Glomerular endothelial cell (primary cell): ENCODE measurements around the gene GDPD5. TPM values are rescaled to one million over a fixed set of nuclear protein-coding genes. Genes with fewer than 3 reads are reported as not detected.

Experiments
- DNase-seq: peaks from one replicate; pipeline ENCODE4 v3.0.0-alpha.2; 2011; ENCODE audit warnings: low read depth, low spot score; ENCODE audit errors: extremely low read depth
- total RNA-seq: library from RNA; depleted of rRNA; stranded (reverse); fragments of >200 nt; gene quantifications from 2 replicates; pipeline ENCODE4 v1.2.3, GENCODE V29; 2015

GDPD5 gene
- total RNA-seq, 1 donor from 2014 or later: 90.1 TPM

DNA sequence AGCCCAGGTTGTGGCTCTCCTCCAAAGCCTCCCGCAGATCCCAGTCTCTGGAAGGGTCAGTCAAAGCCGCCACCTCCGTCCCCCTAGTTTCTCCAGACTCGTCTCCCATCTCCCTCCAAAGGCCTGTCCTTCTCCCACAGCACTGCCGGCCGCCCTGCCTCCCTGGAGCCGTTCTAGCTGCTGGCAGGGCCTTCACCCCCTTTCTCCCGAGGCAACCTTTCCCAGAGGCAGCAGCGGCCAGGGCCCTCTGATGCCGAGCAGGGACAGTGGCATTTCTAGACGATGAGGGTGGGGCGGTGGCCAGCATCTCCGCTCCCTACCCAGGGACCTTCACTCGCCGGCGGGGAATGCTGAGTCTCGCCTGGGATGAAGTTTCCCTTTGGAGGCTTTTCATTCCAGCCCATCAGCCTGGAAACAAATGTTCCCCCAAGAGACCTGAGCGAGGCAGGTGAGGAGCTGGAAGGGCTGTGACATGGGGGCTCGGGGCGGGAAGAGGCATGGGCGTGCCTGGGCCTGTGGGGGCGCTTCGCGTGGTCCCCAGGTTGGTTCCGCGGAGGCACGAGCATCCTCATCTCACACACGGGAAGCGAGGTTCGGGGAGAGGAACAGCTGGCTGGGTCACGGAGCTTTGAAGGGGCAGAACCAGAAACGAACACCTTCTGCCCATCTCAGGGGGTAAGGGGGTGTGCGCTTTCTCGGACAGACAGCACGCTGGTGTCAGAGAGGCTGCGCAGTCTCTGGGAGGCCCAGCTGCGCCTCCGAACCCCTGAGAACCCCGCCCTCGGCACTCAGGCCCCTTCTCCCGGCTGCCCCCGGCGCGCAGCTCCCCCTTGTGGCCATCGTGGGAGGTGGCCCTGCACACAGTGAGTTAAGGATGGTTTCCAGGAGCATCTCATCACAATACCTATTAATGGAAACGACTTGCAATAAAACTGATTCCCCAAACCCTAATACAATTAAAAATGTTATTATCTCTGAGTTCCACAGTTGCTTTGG lies 74.6 kb downstream of the GDPD5 start:
- DNase-seq: no peak

- no peak for DNase-seq
Observed at GRCh38 chr11:75450236-75450635, 75.5 kb downstream of the GDPD5 start.

- no peak for DNase-seq
Observed at GRCh38 chr11:75449776-75450175, 76.0 kb downstream of the GDPD5 start.

GRCh38 chr11:75449271-75449670 lies 76.5 kb downstream of the GDPD5 start:
- DNase-seq: no peak

DNA sequence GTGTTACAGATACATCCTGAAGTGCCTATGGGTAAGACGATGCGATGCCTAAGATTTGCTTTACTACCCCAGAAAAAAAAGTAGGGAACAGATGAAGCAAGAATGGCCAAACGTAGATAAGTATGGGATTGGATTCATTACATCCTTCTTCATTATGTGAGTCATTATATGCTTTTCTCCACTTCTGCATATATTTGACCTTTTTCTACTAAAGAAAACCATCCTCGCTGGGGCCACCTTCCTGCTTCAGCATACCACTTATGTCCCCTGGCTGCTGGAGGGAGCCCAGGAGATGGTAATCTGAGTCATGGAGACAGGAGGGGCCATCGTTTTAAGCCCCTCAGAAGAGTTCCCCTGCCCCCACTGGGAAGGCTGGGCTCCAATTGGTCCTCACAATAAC lies 78.3 kb downstream of the GDPD5 start:
- DNase-seq: no peak

- no peak for DNase-seq
Observed at GRCh38 chr11:75445315-75445953, 80.3 kb downstream of the GDPD5 start.

GRCh38 chr11:75443043-75443442 lies 82.7 kb downstream of the GDPD5 start:
- no peak for DNase-seq

DNA sequence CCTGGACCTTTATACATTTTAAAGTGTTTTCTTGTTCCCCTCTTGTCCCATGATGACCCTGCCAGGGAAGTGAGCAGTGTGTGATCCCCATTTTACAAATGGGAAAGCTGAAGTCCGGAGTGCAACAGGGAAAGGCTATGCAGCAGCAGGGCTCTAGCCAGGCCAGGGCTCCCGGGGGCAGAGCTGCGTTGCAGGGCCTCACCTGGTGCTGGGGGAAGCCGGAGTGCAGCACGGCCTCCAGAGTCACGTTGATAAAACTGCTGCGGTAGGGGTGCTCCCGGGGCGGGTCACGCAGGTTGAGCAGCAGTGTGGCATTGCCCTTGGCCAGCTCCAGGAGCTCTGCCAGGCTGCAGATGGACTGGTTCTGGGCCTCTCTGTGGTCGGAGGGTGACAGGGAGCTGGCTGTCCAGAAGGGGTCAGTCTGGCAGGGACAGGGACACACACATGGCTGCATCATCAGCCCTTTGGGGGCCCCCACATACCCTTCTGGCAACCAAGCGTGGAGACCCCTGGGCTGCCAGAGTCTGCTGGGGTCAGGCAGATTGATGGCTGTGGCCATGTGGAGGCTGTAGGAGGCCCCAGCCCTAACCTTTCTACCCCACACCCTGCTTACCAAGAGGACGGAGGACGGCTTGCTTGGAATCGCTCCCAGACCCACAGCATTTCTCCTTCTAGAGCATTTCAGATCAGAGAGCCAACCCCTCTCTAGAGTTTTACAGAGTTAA lies 83.4 kb downstream of the GDPD5 start:
- DNase-seq: no peak

DNA sequence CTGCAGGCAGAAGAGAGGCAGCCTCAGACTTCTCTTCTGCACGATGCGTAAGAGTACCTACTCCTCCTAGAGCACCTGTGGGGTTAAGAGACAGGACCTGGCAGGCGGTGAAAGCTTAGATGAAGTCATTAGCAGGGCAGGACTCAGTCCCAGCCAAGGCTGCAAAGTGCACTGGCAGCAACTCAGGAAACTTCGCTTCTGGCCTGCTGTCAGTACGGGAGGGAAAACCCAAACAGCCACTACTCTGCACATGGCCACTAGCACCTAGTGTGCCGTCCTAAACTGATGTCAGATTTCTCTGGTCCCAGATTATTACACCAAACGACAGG lies 84.0 kb downstream of the GDPD5 start:
- no peak for DNase-seq

GRCh38 chr11:75440960-75441803 lies 84.6 kb downstream of the GDPD5 start:
- no peak for DNase-seq

DNA sequence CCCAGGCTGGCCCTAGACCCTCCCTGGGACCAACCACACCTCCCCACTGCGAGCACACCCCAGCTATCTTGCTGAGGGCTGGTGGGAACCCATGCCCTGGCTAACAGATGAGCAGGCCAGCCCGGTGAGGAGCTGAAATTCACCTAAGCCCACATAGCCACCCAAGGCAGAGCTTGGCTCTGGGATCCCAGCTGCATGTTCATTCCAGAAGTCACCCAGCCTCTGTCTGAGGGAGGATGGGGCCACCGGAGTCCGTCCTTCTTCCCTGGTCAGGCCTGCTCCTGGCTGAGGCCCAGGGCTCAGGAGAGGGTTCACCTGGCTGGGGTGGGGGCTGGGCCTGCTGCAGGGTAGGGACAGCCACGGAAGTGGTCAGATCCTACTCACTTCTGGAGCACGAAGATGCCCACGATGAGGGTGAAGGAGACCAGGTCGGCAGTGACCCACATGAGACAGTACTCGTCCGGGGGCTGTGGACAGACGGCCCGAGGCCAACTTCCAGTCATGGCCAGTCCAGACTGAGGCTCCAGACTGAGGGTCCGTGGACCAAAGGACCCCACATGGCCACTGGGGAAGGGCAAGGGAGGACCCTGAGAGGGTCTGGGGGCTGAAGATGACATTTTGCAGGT lies 86.1 kb downstream of the GDPD5 start:
- no peak for DNase-seq

DNA sequence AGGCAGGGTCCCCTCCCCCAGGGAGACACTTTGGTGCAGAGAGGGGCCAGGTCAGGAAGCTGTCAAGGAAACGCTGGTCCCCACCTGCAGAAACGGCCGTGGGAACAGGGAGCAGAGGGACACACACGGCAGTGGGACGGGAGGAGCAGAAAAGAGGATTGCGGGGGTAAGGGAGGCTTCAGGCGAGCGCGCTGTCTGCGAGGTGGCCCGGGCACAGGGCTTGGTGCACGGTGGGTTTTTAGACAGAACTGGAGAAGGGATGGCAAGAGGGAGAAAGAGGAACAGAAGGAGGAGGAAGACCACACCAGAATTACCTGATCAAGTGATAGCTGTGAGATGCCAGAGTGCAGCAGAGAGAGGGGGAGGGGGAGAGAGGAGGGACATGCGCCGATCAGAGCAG lies 86.7 kb downstream of the GDPD5 start:
- no peak for DNase-seq

- DNase-seq: no peak
Observed at GRCh38 chr11:75437966-75438659, 87.6 kb downstream of the GDPD5 start.

GRCh38 chr11:75436806-75437205 lies 88.9 kb downstream of the GDPD5 start:
- DNase-seq: no peak

DNA sequence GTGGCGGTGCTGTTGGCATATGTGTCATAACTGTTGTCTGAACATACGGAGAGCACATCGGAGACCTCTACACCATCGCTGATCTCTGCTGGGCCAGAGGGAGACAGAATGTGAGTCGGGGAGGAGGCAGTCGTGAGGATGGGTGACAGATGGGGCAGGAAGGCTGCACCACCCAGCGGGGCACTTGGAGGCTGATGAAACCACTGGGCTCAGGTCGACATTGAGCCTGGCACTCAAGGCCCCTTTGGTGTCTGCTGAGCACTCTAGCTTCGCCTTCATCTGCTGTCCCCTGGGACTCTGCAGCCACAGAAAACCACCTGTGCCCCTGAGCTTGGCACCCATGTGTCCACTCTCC lies 90.2 kb downstream of the GDPD5 start:
- DNase-seq: no peak

DNA sequence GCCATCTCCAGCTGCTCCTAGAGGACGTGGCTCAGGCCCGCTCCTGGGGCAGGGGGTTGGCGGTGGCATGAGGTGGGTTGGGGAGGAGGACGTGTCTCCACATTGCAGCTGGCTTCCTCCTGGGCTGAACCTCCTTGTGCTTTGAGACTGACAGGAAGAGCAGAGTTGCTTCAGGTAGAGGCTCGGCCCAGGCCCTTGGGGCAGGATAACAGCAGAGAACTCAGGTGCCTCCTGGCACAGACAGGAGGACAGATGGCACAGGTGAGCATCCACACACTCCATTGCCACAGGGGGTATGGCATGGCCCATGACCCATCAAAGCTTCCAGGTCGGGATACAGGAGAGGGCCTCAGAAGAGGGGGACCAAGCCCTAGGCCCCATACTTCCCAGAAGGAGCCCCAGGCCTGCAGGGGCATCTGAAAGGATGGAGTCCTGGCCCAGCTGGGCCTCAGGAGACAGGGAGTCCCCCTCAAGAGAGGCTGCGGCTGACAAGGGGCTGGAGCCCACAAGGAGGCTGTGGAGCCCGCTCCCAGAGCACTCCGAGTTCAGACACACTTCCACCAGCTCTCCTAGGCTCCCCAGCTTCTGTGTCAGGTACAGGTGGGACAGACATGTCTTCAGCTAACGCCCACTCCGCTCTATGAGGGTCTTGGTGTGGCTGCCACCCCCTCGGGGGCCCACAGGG lies 90.7 kb downstream of the GDPD5 start:
- no peak for DNase-seq

DNA sequence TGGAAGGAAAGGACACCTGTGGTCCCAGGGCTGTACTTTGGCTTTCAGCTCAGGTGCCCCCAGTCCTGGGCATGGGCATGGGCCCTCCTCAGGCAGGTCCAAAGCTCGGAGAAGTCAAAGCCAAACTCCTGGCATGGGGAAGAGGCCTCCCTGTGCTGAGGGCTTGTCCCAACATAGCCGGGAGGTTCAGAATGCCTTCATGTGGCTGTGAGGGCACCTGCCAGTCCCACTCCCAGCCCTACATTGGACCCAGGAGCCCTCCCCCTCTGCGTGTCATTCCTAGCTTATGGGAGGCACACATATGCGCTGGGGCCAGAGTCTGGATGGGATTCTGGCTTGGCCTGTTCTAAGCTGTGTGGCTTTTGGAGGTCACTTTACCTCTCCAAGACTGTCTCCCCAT lies 91.7 kb downstream of the GDPD5 start:
- no peak for DNase-seq

DNA sequence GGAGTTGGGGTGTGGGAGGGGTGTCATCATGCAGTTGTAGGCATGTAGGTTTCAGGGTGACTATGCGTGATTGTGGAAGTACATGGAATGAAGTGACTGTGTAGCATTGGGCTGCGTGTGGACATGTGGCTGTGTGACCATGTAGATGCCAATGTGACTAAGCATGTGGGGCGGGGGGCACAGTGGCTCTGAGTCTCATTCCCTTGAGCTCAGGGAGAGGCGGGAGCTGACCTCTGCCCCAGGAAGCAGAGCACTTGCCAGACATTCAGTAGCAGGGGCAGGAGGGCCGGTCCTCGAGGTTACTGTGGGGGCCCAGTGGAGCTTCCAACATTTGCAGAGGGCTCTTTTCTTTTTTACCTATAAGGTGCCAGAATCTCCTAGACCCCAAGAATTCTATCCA lies 92.3 kb downstream of the GDPD5 start:
- DNase-seq: no peak

DNA sequence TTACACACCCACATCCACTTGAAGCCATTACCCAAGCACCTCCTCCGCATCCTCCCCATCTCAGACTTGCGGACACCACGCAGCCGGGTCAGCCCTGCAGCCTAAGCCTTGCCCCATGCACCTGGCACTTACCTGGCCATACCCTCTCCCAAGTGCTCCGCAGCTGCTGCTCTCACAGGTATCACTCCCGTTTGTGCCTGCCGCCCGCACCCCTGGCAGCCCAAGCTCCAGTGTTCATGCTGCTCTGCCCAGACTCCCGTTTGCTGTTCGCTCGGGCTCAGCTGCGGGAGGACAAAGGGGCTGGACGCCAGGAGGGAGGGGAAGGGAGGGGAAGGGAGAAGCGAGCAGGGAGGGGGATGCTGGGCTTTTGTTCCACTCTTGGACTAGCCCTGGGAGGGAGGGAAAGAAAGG lies 92.8 kb downstream of the GDPD5 start, which contains the start of gene KLHL35:
TSS of gene KLHL35 (minus strand) at position 293 of the 411 bp plus-strand sequence. CDS start 2,574 bp downstream, outside the sequence.
- DNase-seq: no peak
